Gastroesophageal sphincter (tissue), 4 donors: Measurements from ENCODE around the gene INSYN1. TPM values are rescaled to one million over a fixed set of nuclear protein-coding genes. Genes with fewer than 3 reads are reported as not detected.

ENCODE experiments used
- ATAC-seq: fragments of 150-250 bp; one replicate; pipeline ENCODE4 v1.9.1; 2016; ENCODE audit warnings: mild to moderate bottlenecking, moderate library complexity
- H3K27ac ChIP-seq, 4 donors: fragments of 200-600 bp; sonication (generic) in 3 of 4; 1 replicate in 3 of 4; 2 replicates in 1 of 4; pipeline ENCODE4 v1.5.1; 2016 to 2019
- H3K27me3 ChIP-seq: fragments of 200-600 bp; sonication (generic); one replicate; pipeline ENCODE4 v1.5.1; 2019
- H3K36me3 ChIP-seq, 2 donors: fragments of 200-600 bp; sonication (generic); one replicate each; pipeline ENCODE4 v1.5.1; 2019; ENCODE audit warnings: control low read depth in 1 of 2
- H3K4me1 ChIP-seq, 3 donors: fragments of 200-600 bp; sonication (generic); 1 replicate in 2 of 3; 2 replicates in 1 of 3; pipeline ENCODE4 v1.5.1; 2016 to 2019; ENCODE audit warnings: control low read depth in 2 of 3
- H3K4me3 ChIP-seq, 2 donors: fragments of 200-600 bp; sonication (generic); one replicate each; pipeline ENCODE4 v1.5.1; 2019; ENCODE audit warnings: mild to moderate bottlenecking in 1 of 2, moderate library complexity in 1 of 2
- H3K9me3 ChIP-seq, 3 donors: fragments of 200-600 bp; sonication (generic); one replicate each; pipeline ENCODE4 v1.5.1; 2017 to 2019; ENCODE audit warnings: control low read depth in 2 of 3
- CTCF ChIP-seq, 4 experiments: fragments of 200-600 bp in 2 of 4; fragments of 450-650 bp in 2 of 4; sonication (generic) in 1 of 4; IDR thresholded peaks; one replicate each; pipeline ENCODE4 v1.5.1; 2017 to 2019; ENCODE audit warnings: antibody characterized with exemption in 4 of 4, mild to moderate bottlenecking in 2 of 4, moderate library complexity in 2 of 4
- EP300 ChIP-seq: sonication (generic); formaldehyde crosslinking; IDR thresholded peaks from one replicate; pipeline ENCODE4 v1.6.1; 2017; ENCODE audit warnings: antibody characterized with exemption, mild to moderate bottlenecking
- POLR2A ChIP-seq, 2 donors: fragments of 450-650 bp; IDR thresholded peaks; one replicate each; pipeline ENCODE4 v1.6.1; 2017; ENCODE audit warnings: antibody characterized with exemption in 2 of 2, mild to moderate bottlenecking in 2 of 2, moderate library complexity in 1 of 2
- POLR2AphosphoS5 ChIP-seq: sonication (generic); formaldehyde crosslinking; IDR thresholded peaks from one replicate; pipeline ENCODE4 v1.6.1; 2017; ENCODE audit warnings: antibody characterized with exemption
- WGBS, 2 donors: methylation state at CpG; one replicate each; pipeline ENCODE4 v1.1.5; 2018; ENCODE audit warnings: low coverage in 1 of 2; 5-methylcytosine and 5-hydroxymethylcytosine counted together
- total RNA-seq, 4 donors: library from RNA; depleted of rRNA; stranded (reverse); fragments of >200 nt; gene quantifications; one replicate each; pipeline ENCODE4 v1.1.0, GENCODE V29; 2016

Gene INSYN1
- total RNA-seq, 4 donors from 2014 or later, result 11.4 to 30.2 (median 16.3) TPM

GRCh38 chr15:73717206-73717605 is 35.9 kb downstream of the INSYN1 start:
- WGBS, 2 donors, result 64 to 78% methylated on average over 2 to 3 of the region's 3 CpGs
- no peaks in the 10 kb centered on the region for H3K9me3 ChIP-seq
- peaks cover 0 to 13% (median 0%) of the 10 kb centered on the region in 3 donors for H3K4me1 ChIP-seq
- H3K27ac ChIP-seq, result no peak overlapping the region
- no peak for ATAC-seq
- H3K36me3 ChIP-seq, result peaks cover 0 to 27% of the 10 kb centered on the region in 2 donors
- TF ChIP-seq POLR2A (IDR thresholded peaks at IDR 0.05), result no peak
- no peak for TF ChIP-seq EP300
- TF ChIP-seq CTCF (IDR thresholded peaks at IDR 0.05), result no peak
- TF ChIP-seq POLR2AphosphoS5, result no peak
- H3K4me3 ChIP-seq, result no peak overlapping the region
- H3K27me3 ChIP-seq, result no peaks in the 10 kb centered on the region

GRCh38 chr15:73716417-73716816 is 36.7 kb downstream of the INSYN1 start:
- Histone ChIP-seq H3K27ac (no peak overlapping the region), H3K27me3 (no peaks in the 10 kb centered on the region), H3K36me3 (peaks cover 0 to 34% of the 10 kb centered on the region in 2 donors), H3K4me1 (peaks cover 0 to 13% (median 0%) of the 10 kb centered on the region in 3 donors), H3K9me3 (no peaks in the 10 kb centered on the region), H3K4me3 (no peak overlapping the region)
- 69 to 83% methylated on average over 1 to 5 of the region's 6 CpGs for WGBS, 2 donors
- no peak for ATAC-seq
- no peak for TF ChIP-seq POLR2AphosphoS5
- TF ChIP-seq POLR2A (IDR thresholded peaks at IDR 0.05), result no peak

- Histone ChIP-seq H3K9me3 (no peaks in the 10 kb centered on the region), H3K27ac (no peak overlapping the region), H3K36me3 (peaks cover 0 to 44% of the 10 kb centered on the region in 2 donors), H3K4me3 (no peak overlapping the region), H3K4me1 (peaks cover 0 to 13% (median 0%) of the 10 kb centered on the region in 3 donors), H3K27me3 (no peaks in the 10 kb centered on the region)
- 70 to 77% methylated on average over 2 to 3 of the region's 3 CpGs for WGBS, 2 donors
- ATAC-seq, result no peak
- TF ChIP-seq POLR2A (IDR thresholded peaks at IDR 0.05) (no peak), EP300 (no peak), CTCF (IDR thresholded peaks at IDR 0.05) (no peak), POLR2AphosphoS5 (no peak)
These were observed 37.7 kb downstream of the INSYN1 start for GRCh38 chr15:73715417-73715816.

- Histone ChIP-seq H3K4me1 (peaks cover 0 to 13% (median 0%) of the 10 kb centered on the region in 3 donors), H3K9me3 (no peaks in the 10 kb centered on the region), H3K27ac (no peak overlapping the region), H3K4me3 (no peak overlapping the region), H3K27me3 (no peaks in the 10 kb centered on the region), H3K36me3 (peaks cover 0 to 50% of the 10 kb centered on the region in 2 donors)
- no peak for ATAC-seq
- WGBS, 2 donors, result 67 to 93% methylated on average over 3 to 4 of the region's 5 CpGs
- TF ChIP-seq POLR2A (IDR thresholded peaks at IDR 0.05), result no peak
- TF ChIP-seq CTCF (IDR thresholded peaks at IDR 0.05), result no peak
- TF ChIP-seq EP300, result no peak
- TF ChIP-seq POLR2AphosphoS5, result no peak
These were observed 38.4 kb downstream of the INSYN1 start for GRCh38 chr15:73714695-73715301.

GRCh38 chr15:73712107-73712506 is 41.0 kb downstream of the INSYN1 start:
- H3K4me1 ChIP-seq, result peaks cover 0 to 10% (median 0%) of the 10 kb centered on the region in 3 donors
- H3K27me3 ChIP-seq, result no peaks in the 10 kb centered on the region
- no peak overlapping the region for H3K27ac ChIP-seq
- no peaks in the 10 kb centered on the region for H3K9me3 ChIP-seq
- TF ChIP-seq CTCF (IDR thresholded peaks at IDR 0.05), result no peak
- no peak for TF ChIP-seq POLR2A (IDR thresholded peaks at IDR 0.05)
- no peak for TF ChIP-seq EP300
- TF ChIP-seq POLR2AphosphoS5, result no peak
- peaks cover 0 to 76% of the 10 kb centered on the region in 2 donors for H3K36me3 ChIP-seq
- no peak for ATAC-seq
- H3K4me3 ChIP-seq, result no peak overlapping the region
